Choroid plexus epithelial cell (primary cell): Measurements from ENCODE around the gene ITPR2.
A peak's percentile ranks its signal among the peaks of the same experiment; 100 is the strongest.
"Not testable (repeated sequence)": the region's sequence is repeated elsewhere in the genome, so short reads cannot be mapped to it uniquely, and the experiment has no call there.

ENCODE experiments used
- DNase-seq: peaks from one replicate; pipeline ENCODE4 v3.0.0-alpha.2; 2010; ENCODE audit warnings: low read depth
- H3K4me3 ChIP-seq: 2 replicates; pipeline ENCODE4 v1.5.1; 2011; ENCODE audit warnings: low read depth, mild to moderate bottlenecking, control low read depth, low read length, moderate library complexity
- CTCF ChIP-seq: conservative IDR thresholded peaks from 2 replicates; pipeline ENCODE4 v1.5.1; 2011; ENCODE audit warnings: low read depth, mild to moderate bottlenecking, control low read depth, inconsistent platforms, low read length, moderate library complexity

Gene ITPR2

GRCh38 chr12:26648999-26649398, 184.0 kb downstream of the ITPR2 start:
- no peak overlapping the region for H3K4me3 ChIP-seq
- no peak for DNase-seq

GRCh38 chr12:26648584-26648983, 184.4 kb downstream of the ITPR2 start:
- peak; percentile 88 for DNase-seq
- TF ChIP-seq CTCF, result no peak
- H3K4me3 ChIP-seq, result no peak overlapping the region

More at GRCh38 chr12:26648999-26649398, 184.0 kb downstream of the ITPR2 start:
- TF ChIP-seq CTCF, result no peak

GRCh38 chr12:26648066-26648465, 184.9 kb downstream of the ITPR2 start:
- no peak overlapping the region for H3K4me3 ChIP-seq
- no peak for DNase-seq
- TF ChIP-seq CTCF, result no peak

- TF ChIP-seq CTCF, result no peak
- no peak for DNase-seq
- H3K4me3 ChIP-seq, result no peak overlapping the region
Measured at GRCh38 chr12:26647088-26647487, 185.9 kb downstream of the ITPR2 start.

- no peak for TF ChIP-seq CTCF
- H3K4me3 ChIP-seq, result no peak overlapping the region
- no peak for DNase-seq
Measured at GRCh38 chr12:26646571-26646970, 186.4 kb downstream of the ITPR2 start.

GRCh38 chr12:26644376-26644775, 188.6 kb downstream of the ITPR2 start:
- not testable (repeated sequence) for DNase-seq, H3K4me3 ChIP-seq

- no peak for TF ChIP-seq CTCF
- H3K4me3 ChIP-seq, result no peak overlapping the region
- DNase-seq, result no peak
Measured at GRCh38 chr12:26643532-26644315, 189.3 kb downstream of the ITPR2 start.
